Endothelial cell of umbilical vein (primary cell): ENCODE data around the gene CBY3. TPM values are rescaled to one million over a fixed set of nuclear protein-coding genes. Genes with fewer than 3 reads are reported as not detected.

Source experiments
- BruUV-seq: library from RNA; stranded (reverse); fragments of 400-500 nt; replicated peaks from 2 replicates; lab custom pipeline; 2021; lab: Mats Ljungman, UMichigan
- CTCF ChIA-PET: fragments of 300-600, 350-600 bp; sonication (Branson Sonifier 250); formaldehyde crosslinking; loops from one replicate; lab custom pipeline; 2021; ENCODE audit warnings: antibody characterized with exemption, inconsistent platforms; lab: Charles Lee
- POLR2A ChIA-PET: fragments of 300-600, 350-600 bp; sonication (Branson Sonifier 250); formaldehyde crosslinking; loops from one replicate; lab custom pipeline; 2021; ENCODE audit warnings: antibody characterized with exemption, inconsistent platforms; lab: Charles Lee
- DNase-seq: peaks from one replicate; pipeline ENCODE4 v3.0.0-alpha.2; 2011; ENCODE audit warnings: low read depth, low spot score
- FAIRE-seq: peaks from 2 replicates; lab custom pipeline; 2011; peaks lifted over from hg19 to GRCh38; lab: Jason Lieb, UNC
- H2AFZ ChIP-seq: 2 replicates; pipeline ENCODE4 v1.6.0; 2012; ENCODE audit warnings: low read depth, low read length, control low read depth, inconsistent platforms
- H3K27ac ChIP-seq: 2 replicates; pipeline ENCODE4 v1.5.1; 2011; ENCODE audit warnings: low read depth, mild to moderate bottlenecking, control low read depth, low read length, moderate library complexity; ENCODE audit not compliant: insufficient read depth
- H3K27me3 ChIP-seq, 2 experiments: 2 replicates each; pipeline versions ENCODE4 v1.6.0 to v1.6.1; 2011; ENCODE audit warnings: low read length in 2 of 2, mixed read lengths in 1 of 2; ENCODE audit not compliant: control insufficient read depth in 2 of 2, insufficient read depth in 2 of 2
- H3K36me3 ChIP-seq, 2 experiments: 2 replicates in 1 of 2; 3 replicates in 1 of 2; pipeline ENCODE4 v1.5.1; 2011; ENCODE audit warnings: low read length in 2 of 2, mild to moderate bottlenecking in 1 of 2, moderate library complexity in 1 of 2; ENCODE audit not compliant: control insufficient read depth in 2 of 2, insufficient read depth in 2 of 2; ENCODE audit errors: extremely low read depth in 1 of 2
- H3K4me1 ChIP-seq: 3 replicates; pipeline ENCODE4 v1.5.1; 2011; ENCODE audit warnings: mild to moderate bottlenecking, low read length; ENCODE audit not compliant: control insufficient read depth, insufficient read depth; ENCODE audit errors: extremely low read depth
- H3K4me2 ChIP-seq: 2 replicates; pipeline ENCODE4 v1.6.1; 2011; ENCODE audit warnings: low read length, control low read depth, mixed read lengths; ENCODE audit not compliant: insufficient read depth
- H3K4me3 ChIP-seq, 3 experiments: fragments of 200-600 bp in 1 of 3; sonication (generic), shearing (Covaris generic) in 1 of 3; replicated peaks in 1 of 3; 2 replicates each; pipeline ENCODE4 v1.5.1; 2011 to 2016; ENCODE audit warnings: control low read depth in 3 of 3, low read length in 3 of 3, mild to moderate bottlenecking in 2 of 3, inconsistent platforms in 1 of 3, low read depth in 1 of 3, moderate library complexity in 1 of 3; ENCODE audit not compliant: insufficient read depth in 1 of 3
- H3K79me2 ChIP-seq: 2 replicates; pipeline ENCODE4 v1.6.0; 2012; ENCODE audit warnings: low read length, inconsistent platforms; ENCODE audit not compliant: control insufficient read depth, insufficient read depth
- H3K9ac ChIP-seq: replicated peaks from 2 replicates; pipeline ENCODE3; 2011; ENCODE audit warnings: low read length, control low read depth; ENCODE audit not compliant: insufficient read depth; ENCODE audit errors: extremely low read depth
- H3K9me1 ChIP-seq: replicated peaks from 3 replicates; pipeline ENCODE4 v1.6.0; 2011; ENCODE audit warnings: mild to moderate bottlenecking, low read length; ENCODE audit not compliant: control insufficient read depth, insufficient read depth; ENCODE audit errors: extremely low read depth
- H3K9me3 ChIP-seq: replicated peaks from 2 replicates; pipeline ENCODE4 v1.5.1; 2012; ENCODE audit warnings: low read length, inconsistent platforms; ENCODE audit not compliant: control insufficient read depth, insufficient read depth
- H4K20me1 ChIP-seq: replicated peaks from 2 replicates; pipeline ENCODE3; 2011; ENCODE audit warnings: mild to moderate bottlenecking, low read length; ENCODE audit not compliant: control insufficient read depth, insufficient read depth; ENCODE audit errors: extremely low read depth
- CTCF ChIP-seq, 2 donors: IDR thresholded peaks; 1 replicate in 1 of 2; 2 replicates in 1 of 2; pipeline ENCODE4 v1.5.1; 2011; ENCODE audit warnings: low read length in 2 of 2, mild to moderate bottlenecking in 2 of 2, moderate library complexity in 2 of 2, control low read depth in 1 of 2, inconsistent platforms in 1 of 2, low read depth in 1 of 2; ENCODE audit not compliant: insufficient read depth in 1 of 2; ENCODE audit errors: extremely low read depth in 1 of 2
- EZH2 ChIP-seq: IDR thresholded peaks from 2 replicates; pipeline ENCODE4 v1.6.1; 2012; ENCODE audit warnings: borderline replicate concordance, low read depth, mild to moderate bottlenecking, moderate library complexity, low read length, inconsistent platforms; ENCODE audit not compliant: severe bottlenecking
- FOS ChIP-seq: IDR thresholded peaks from 2 replicates; pipeline ENCODE4 v1.6.1; 2011; ENCODE audit warnings: mild to moderate bottlenecking, low read length, moderate library complexity, borderline replicate concordance; ENCODE audit not compliant: insufficient read depth
- GATA2 ChIP-seq: IDR thresholded peaks from 2 replicates; pipeline ENCODE4 v1.7.0; 2011; ENCODE audit warnings: low read depth, mild to moderate bottlenecking, moderate library complexity, mixed read lengths, low read length; ENCODE audit not compliant: insufficient read length, insufficient read depth
- JUN ChIP-seq: IDR thresholded peaks from 2 replicates; pipeline ENCODE4 v1.6.1; 2011; ENCODE audit warnings: borderline replicate concordance, low read depth; ENCODE audit not compliant: insufficient read length, insufficient read depth
- MYC ChIP-seq: IDR thresholded peaks from one replicate; pipeline ENCODE4 v1.6.1; 2011; ENCODE audit warnings: mild to moderate bottlenecking, low read depth, low read length
- POLR2A ChIP-seq: IDR thresholded peaks from 2 replicates; pipeline ENCODE4 v1.6.1; 2012; ENCODE audit warnings: low read depth, mild to moderate bottlenecking, control low read depth, low read length
- dilution Hi-C: fragments of 300-500 bp; cut with MboI; formaldehyde crosslinking; loops from one replicate; pipeline ENCODE4 v1.15.0; 2019; ENCODE audit warnings: low sequenced_read_pairs; ENCODE audit not compliant: extremely low pct_ligation_motif_present
- intact Hi-C: fragments of 100-400 bp; cut with micrococcal nuclease; formaldehyde crosslinking; loops from one replicate; pipeline ENCODE4 v1.10.0; 2022
- polyA plus RNA-seq, 4 experiments: library from polyadenylated mRNA; depleted of rRNA in 3 of 4; stranded (reverse) in 3 of 4; unstranded in 1 of 4; fragments of >200 nt; gene quantifications; 2 replicates each; pipeline versions ENCODE4 v1.2.1 to v1.2.3, GENCODE V29; 2011 to 2012; ENCODE audit warnings: missing spikeins in 1 of 4
- total RNA-seq: library from RNA; stranded (reverse); gene quantifications from 2 replicates; pipeline ENCODE4 v1.2.3, GENCODE V29; 2021

Gene CBY3
- total and polyA plus RNA-seq, 2 donors (not counting 3 experiments of a cell fraction or from before 2014, with no cell fraction given), result not detected

DNA sequence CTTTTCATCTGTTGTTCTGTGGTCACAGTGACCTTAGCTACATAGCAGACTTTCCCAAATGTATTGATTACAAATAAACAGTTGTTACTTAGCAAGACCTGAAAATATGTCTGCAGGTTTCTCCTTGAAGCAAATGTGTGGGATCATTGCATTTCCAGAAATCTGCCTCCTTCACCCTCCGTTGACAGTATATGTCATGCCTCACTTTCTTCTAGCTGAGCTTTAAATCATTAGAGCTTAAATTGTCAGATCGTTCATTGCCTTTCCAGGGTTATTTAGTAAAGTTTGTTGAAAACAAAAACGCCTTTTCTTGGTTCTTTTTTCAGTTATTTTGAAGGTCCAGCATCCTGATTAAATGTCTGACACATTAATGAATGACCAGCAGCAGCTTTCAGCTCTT, 49.5 kb upstream of the CBY3 start:
- DNase-seq (no peak), FAIRE-seq (no peak)
- Histone ChIP-seq H3K27ac (no peak overlapping the region), H3K27me3 (no peaks in the 10 kb centered on the region), H3K4me1 (peaks cover 24% of the 10 kb centered on the region), H2AFZ (no peak overlapping the region), H3K79me2 (peaks cover 31% of the 10 kb centered on the region), H3K36me3 (peaks cover 25 to 40% of the 10 kb centered on the region in 2 experiments), H4K20me1 (peaks cover 4% of the 10 kb centered on the region), H3K9me3 (no peaks in the 10 kb centered on the region), H3K9ac (no peak overlapping the region), H3K9me1 (no peaks in the 10 kb centered on the region), H3K4me3 (no peak overlapping the region), H3K4me2 (no peak overlapping the region)
- TF ChIP-seq JUN, result no peak
- TF ChIP-seq MYC, result no peak
- no peak for TF ChIP-seq POLR2A
- no peak for TF ChIP-seq GATA2
- TF ChIP-seq CTCF (IDR thresholded peaks at IDR 0.05; ENCODE audit: extremely low read depth in 1 of 2, insufficient read depth in 1 of 2, low read depth in 1 of 2, low read length in 2 of 2), result no peak
- no peak for TF ChIP-seq FOS
- BruUV-seq, result no TSS peak
- CTCF ChIA-PET, result interaction anchor here (2.1 kb wide), 1 partner anchor 32 kb away, joined by 5 read pairs; no protein-coding TSS in a partner anchor
- dilution Hi-C loops, result no loop called here
- intact Hi-C loops, result loop anchor here (5.0 kb wide), 1 partner anchor 108 kb away; the partner anchor contains the start of gene HNRNPH1
- POLR2A ChIA-PET, result no interaction called here

DNA sequence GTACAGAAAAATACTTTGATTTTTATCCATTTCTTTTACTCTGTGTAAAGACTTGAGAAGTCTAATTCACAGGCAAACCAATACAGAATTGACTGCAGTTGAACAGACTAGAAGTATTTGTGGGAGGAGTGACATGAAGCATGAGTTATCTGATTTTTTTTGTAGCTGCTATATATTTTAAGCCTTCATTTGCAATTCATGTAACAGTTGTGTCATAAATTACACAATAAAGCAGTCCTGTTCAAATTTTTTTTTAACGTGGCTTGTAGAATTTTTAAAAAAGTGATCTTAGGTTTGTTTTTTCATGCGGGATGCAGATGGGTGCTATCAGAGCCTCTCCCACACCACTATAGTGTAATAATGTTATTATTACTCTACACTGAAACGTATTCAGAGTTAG, 48.9 kb upstream of the CBY3 start:
- no peaks in the 10 kb centered on the region for H3K27me3 ChIP-seq
- BruUV-seq, result no TSS peak
- FAIRE-seq (no peak), DNase-seq (no peak)
- dilution Hi-C loops (no loop called here), intact Hi-C loops (loop anchor here (5.0 kb wide), 1 partner anchor 107 kb away; the partner anchor contains the start of gene HNRNPH1)
- TF ChIP-seq JUN (no peak), EZH2 (no peak), MYC (no peak), CTCF (IDR thresholded peaks at IDR 0.05; ENCODE audit: extremely low read depth in 1 of 2, insufficient read depth in 1 of 2, low read depth in 1 of 2, low read length in 2 of 2) (no peak), GATA2 (no peak)
- H4K20me1 ChIP-seq, result peaks cover 4% of the 10 kb centered on the region
- no peak overlapping the region for H3K4me2 ChIP-seq
- peaks cover 25% of the 10 kb centered on the region for H3K79me2 ChIP-seq
- H3K36me3 ChIP-seq, result peaks cover 31 to 43% of the 10 kb centered on the region in 2 experiments
- POLR2A ChIA-PET, result no interaction called here
- no peak overlapping the region for H3K9ac ChIP-seq
- no peak overlapping the region for H3K27ac ChIP-seq
- no peak overlapping the region for H3K4me3 ChIP-seq
- no peaks in the 10 kb centered on the region for H3K9me1 ChIP-seq
- H3K9me3 ChIP-seq, result no peaks in the 10 kb centered on the region
- CTCF ChIA-PET, result interaction anchor here (2.1 kb wide), 1 partner anchor 33 kb away, joined by 5 read pairs; no protein-coding TSS in a partner anchor
- H3K4me1 ChIP-seq, result peaks cover 23% of the 10 kb centered on the region
- no peak overlapping the region for H2AFZ ChIP-seq
